Fibroblast of peridontal ligament (primary cell): ENCODE data around the gene HSD17B12.
"Not testable (repeated sequence)": the region's sequence is repeated elsewhere in the genome, so short reads cannot be mapped to it uniquely, and the experiment has no call there.

Experiments
- DNase-seq: peaks from one replicate; pipeline ENCODE4 v3.0.0-alpha.2; 2010; ENCODE audit errors: extremely low read depth

Gene HSD17B12

GRCh38 chr11:43680521-43681400 is at the start of gene HSD17B12:
Gene HSD17B12 (plus strand): TSS chr11:43680738. CDS start chr11:43680828, 90 bp downstream.
- DNase-seq = peak; percentile 98

DNA sequence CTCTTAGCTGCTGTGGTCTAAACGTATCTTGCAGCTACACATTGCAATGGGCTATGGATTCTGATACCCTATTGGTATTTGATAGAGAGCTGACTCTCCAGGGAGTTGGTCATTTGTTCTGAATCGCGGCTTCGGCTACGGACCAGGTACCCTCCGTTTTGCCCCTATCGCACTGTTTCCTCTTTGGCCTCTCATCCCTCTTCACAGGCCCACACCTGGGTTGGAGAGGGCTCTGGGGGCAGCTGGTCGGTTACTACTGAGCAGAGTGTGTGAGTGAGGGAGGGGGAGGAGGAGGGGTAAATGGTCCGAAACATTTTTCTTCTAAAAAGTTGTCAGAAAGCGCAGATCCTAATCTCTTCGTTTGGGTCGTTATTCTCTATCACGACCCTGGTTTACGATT is 48.8 kb upstream of the HSD17B12 start:
- DNase-seq = no peak

GRCh38 chr11:43632181-43632580 is 48.4 kb upstream of the HSD17B12 start:
- no peak for DNase-seq

DNA sequence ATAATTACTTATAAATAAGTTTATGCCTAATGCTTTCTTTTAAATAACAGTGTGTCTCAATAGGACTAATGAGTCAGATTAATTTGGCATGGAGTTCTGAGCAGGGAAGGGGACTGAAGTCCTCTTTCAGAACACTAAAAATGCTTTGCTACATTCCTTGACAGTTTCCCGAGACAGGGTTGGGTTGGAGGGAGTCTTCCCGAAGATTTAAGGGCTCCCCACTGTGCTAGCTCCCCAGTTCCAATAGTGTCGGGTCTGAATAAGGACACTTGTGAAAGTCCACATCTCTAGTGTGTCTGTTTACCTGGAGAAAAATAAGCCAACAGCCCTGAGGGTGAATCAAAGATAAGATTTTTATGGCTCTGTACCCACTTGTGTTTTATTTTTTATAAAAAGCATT is 41.8 kb upstream of the HSD17B12 start:
- DNase-seq = no peak

DNA sequence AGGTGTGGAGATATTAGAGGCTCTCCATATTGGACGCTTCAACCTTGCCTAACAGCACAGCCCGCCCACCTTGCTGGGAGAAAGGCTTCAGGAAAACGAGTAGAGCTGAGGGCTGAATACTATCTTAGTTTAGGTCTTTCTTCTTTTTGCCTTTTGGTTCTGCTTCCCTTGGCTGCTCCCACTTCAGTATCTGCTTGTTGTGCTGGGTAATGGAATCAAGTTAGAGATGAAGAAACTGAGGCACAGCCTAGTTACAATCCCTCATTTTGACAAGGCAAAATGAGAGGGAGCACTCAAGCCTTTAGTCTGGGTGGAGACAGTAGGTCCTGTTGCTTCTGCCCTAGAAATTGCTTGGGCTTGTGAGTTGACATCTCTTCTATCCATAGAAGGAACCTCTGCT is 41.3 kb upstream of the HSD17B12 start:
- no peak for DNase-seq

DNA sequence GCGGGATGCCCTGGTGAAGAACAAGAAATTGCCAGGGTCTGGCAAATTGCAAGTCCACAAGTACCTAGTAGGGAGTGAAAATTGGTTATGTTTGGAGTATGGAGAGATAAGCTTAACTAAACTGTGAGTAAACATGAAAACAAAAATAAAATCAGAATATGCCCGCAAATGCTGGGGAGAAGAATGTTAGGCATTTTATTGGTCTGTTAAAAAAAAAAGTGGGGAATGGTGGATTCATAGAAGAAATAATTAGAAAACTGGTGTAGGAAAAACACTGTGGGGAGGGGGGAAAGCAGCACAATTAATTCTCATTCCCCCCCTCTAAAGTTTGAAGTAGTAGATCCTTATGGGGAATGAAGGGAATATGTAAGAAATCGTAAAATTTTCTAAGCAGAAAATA is 40.6 kb upstream of the HSD17B12 start:
- DNase-seq = no peak

GRCh38 chr11:43643898-43644620 is 36.5 kb upstream of the HSD17B12 start:
- DNase-seq = peak; percentile 77

- DNase-seq = peak; percentile 31
Measured at GRCh38 chr11:43644621-43645299, 35.8 kb upstream of the HSD17B12 start.

DNA sequence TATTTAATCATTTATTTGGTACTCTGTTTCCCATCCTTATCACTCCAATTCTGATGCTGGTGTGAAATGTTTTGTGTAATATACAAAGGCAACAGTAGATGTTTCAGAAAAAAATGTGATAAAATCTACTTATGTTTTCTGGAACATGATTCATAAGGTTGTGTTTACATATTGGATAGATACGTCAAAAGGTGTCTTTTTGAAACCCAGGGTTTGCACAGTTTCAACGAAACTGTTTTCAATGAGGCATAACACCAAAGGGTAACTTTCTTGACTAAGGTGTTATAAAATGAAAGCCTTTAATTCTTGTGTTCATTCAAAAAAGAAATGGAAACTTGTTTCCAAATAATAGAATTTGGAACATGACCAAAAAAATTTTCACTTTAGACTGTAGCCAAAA is 33.8 kb upstream of the HSD17B12 start:
- no peak for DNase-seq

DNA sequence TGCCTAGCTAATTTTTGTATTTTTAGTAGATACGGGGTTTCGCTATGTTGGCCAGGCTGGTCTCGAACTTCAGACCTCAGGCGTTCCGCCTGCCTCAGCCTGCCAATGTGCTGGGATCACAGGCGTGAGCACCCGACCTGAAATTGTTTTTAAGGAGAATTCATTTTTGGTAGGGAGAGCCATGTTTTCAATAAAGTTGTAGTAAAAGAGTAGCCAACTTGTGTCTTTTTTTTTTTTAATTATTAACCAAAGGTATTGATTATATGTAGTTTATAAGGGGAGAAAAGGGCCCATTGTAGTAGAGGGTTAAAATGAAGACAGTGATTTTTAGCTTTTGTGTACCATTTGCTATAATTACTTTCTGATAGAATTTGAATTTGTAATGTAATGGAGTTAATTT is 31.6 kb upstream of the HSD17B12 start:
- no peak for DNase-seq

GRCh38 chr11:43649501-43649900 is 31.0 kb upstream of the HSD17B12 start:
- DNase-seq = no peak

- no peak for DNase-seq
Measured at GRCh38 chr11:43649921-43650320, 30.6 kb upstream of the HSD17B12 start.

- DNase-seq = not testable (repeated sequence)
Measured at GRCh38 chr11:43663018-43663417, 17.5 kb upstream of the HSD17B12 start.

- no peak for DNase-seq
Measured at GRCh38 chr11:43664295-43664694, 16.2 kb upstream of the HSD17B12 start.

DNA sequence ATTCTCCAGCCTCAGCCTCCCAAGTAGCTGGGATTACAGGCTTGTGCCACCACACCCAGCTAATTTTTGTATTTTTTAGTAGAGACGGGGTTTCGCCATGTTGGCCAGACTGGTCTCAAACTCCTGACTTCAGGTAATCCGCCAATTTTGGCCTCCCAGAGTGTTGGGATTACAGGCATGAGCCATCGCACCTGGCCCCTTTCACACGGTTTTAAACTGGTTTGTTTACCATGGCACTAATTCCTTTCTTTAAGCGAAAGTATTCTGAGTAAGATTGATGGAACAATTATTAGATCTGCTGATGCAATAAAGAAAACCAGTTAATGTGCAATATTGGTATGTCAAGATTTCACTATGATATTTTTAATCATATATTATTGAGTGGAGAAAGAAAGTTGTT is 9.3 kb upstream of the HSD17B12 start:
- DNase-seq = not testable (repeated sequence)

DNA sequence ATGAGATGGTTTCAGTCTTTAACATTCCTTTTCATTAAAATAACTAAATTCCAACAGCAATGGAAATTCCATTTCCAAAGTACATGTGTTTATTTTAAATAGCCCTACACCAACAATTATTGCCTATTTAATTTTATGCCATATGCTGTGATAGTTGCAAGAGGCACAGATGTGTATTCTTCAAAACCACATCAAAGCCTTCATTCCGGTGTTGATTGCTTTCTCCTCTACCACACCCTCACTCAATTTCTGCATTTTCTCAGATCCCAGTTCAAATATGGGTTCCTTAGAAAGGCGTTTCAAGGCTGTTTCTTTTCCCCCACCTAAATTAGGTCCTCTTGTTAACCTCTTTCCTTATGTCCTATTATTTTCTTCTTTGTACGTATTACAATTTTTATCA is 6.0 kb upstream of the HSD17B12 start:
- DNase-seq = no peak

DNA sequence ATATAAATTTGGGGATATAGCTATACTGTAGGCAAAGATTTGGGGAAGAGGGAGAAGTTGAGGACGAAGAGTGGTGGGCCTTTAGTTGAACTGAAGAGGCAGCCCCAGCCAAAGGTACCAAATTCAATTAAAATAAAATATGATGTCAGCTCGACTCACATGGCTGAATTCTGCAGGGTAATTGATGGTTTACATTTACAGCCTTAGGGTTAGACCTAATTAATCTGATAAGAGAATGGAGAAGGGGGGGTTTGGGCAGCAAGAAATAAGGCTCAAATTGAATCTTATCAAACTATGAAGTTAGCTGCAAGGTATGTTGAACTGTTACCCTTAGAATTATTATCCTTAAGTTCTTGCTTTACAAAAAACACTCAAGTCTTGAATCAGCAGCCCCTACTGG is 3.6 kb upstream of the HSD17B12 start:
- DNase-seq = no peak

DNA sequence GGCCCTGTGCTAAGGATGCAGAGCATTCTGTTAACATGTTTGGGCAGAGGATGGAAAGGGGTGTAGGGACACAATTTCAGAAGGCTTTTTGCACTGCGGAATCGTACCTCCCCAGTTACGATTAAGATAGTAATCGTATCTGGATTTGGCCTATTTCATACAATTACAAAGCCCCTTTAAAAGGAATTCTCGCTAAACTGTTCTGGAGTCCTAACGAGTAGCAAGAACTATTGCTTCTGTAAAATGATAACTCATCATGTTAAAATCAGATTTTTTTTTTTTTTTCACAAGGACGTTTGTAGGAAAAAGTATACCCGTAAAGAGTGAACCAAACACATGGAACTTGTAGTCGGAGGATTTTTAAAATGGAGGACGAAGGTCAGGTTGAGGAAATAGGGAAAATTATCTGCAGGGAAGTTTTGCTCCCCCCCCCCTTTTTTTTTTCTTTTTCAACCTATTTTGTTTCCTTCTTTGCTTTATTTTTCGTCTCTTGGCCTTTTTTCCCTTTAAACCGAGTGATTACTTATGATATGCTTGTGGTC is 934 bp downstream of the HSD17B12 start:
- peak; percentile 59 for DNase-seq

- DNase-seq = peak; percentile 3
Measured at GRCh38 chr11:43682081-43682480, 1.5 kb downstream of the HSD17B12 start.

- peak; percentile 3 for DNase-seq
Measured at GRCh38 chr11:43685440-43685839, 4.9 kb downstream of the HSD17B12 start.

GRCh38 chr11:43686207-43686606 is 5.7 kb downstream of the HSD17B12 start:
- DNase-seq = no peak

GRCh38 chr11:43687120-43687791 is 6.7 kb downstream of the HSD17B12 start:
- DNase-seq = peak; percentile 27
